Measurements from ENCODE around the gene MIF4GD. TPM values are rescaled to one million over a fixed set of nuclear protein-coding genes. Genes with fewer than 3 reads are reported as not detected.

The MIF4GD gene
- total RNA-seq, 1 donor from 2014 or later, result 11.9 TPM

DNA sequence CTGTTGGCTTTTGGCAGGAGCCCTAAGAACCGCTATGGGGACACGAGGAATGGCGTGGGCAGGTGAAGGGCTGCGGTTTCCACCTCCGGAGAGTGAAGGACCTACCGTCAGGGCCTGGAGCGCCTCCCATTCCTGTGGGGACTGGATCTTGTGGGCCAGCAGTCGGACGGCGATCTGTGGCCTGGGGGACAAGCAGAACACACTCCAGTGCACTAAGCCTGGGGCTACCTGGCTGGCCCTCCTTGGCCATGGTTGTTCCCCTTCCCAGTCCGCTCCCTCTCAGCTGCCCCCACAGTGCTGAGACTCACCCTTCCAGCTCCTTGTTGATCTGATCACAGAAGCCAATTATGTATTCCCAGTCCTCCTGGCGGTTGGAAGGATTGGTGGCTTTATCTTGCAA, 24.6 kb downstream of the MIF4GD start:
- TF ChIP-seq, protein P1, sequence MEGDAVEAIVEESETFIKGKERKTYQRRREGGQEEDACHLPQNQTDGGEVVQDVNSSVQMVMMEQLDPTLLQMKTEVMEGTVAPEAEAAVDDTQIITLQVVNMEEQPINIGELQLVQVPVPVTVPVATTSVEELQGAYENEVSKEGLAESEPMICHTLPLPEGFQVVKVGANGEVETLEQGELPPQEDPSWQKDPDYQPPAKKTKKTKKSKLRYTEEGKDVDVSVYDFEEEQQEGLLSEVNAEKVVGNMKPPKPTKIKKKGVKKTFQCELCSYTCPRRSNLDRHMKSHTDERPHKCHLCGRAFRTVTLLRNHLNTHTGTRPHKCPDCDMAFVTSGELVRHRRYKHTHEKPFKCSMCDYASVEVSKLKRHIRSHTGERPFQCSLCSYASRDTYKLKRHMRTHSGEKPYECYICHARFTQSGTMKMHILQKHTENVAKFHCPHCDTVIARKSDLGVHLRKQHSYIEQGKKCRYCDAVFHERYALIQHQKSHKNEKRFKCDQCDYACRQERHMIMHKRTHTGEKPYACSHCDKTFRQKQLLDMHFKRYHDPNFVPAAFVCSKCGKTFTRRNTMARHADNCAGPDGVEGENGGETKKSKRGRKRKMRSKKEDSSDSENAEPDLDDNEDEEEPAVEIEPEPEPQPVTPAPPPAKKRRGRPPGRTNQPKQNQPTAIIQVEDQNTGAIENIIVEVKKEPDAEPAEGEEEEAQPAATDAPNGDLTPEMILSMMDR (conservative IDR thresholded peaks at IDR 0.05), result no peak
- no peak overlapping the region for H3K27ac Mint-ChIP-seq
- no peaks in the 10 kb centered on the region for H3K9me3 Mint-ChIP-seq
- H3K36me3 Mint-ChIP-seq, result peaks cover 3% of the 10 kb centered on the region
- DNase-seq (ENCODE audit: extremely low spot score, unreplicated experiment), result no peak
- H3K4me1 Mint-ChIP-seq (ENCODE audit: unreplicated experiment), result peaks cover 9% of the 10 kb centered on the region
- no peaks in the 10 kb centered on the region for H3K27me3 Mint-ChIP-seq
- H3K4me3 Mint-ChIP-seq, result no peak overlapping the region

DNA sequence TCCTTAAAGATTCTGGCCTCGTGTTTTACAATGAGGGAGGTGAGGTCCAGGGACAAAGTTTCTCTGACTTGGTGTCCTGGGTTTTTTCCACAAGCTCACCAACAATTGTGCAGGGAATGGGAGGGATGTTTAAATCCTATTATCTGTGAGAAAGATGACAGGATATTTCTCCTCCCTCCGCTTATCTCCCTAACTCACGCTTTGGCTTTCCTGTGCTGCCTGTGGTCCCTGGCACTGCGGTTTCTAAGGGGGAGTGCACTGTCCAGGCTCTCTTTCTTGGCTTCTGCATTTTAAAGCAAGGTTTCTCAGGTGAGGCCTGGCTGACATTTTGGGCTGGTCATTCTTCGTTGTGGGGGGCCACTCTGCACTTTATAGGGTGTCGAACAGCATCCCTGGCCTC, 26.0 kb downstream of the MIF4GD start:
- TF ChIP-seq, protein P1 (conservative IDR thresholded peaks at IDR 0.05), result no peak
- no peaks in the 10 kb centered on the region for H3K9me3 Mint-ChIP-seq
- peaks cover 3% of the 10 kb centered on the region for H3K36me3 Mint-ChIP-seq
- H3K27me3 Mint-ChIP-seq, result no peaks in the 10 kb centered on the region
- peaks cover 6% of the 10 kb centered on the region for H3K4me1 Mint-ChIP-seq (ENCODE audit: unreplicated experiment)
- H3K4me3 Mint-ChIP-seq, result no peak overlapping the region
- no peak overlapping the region for H3K27ac Mint-ChIP-seq
- no peak for DNase-seq (ENCODE audit: extremely low spot score, unreplicated experiment)

DNA sequence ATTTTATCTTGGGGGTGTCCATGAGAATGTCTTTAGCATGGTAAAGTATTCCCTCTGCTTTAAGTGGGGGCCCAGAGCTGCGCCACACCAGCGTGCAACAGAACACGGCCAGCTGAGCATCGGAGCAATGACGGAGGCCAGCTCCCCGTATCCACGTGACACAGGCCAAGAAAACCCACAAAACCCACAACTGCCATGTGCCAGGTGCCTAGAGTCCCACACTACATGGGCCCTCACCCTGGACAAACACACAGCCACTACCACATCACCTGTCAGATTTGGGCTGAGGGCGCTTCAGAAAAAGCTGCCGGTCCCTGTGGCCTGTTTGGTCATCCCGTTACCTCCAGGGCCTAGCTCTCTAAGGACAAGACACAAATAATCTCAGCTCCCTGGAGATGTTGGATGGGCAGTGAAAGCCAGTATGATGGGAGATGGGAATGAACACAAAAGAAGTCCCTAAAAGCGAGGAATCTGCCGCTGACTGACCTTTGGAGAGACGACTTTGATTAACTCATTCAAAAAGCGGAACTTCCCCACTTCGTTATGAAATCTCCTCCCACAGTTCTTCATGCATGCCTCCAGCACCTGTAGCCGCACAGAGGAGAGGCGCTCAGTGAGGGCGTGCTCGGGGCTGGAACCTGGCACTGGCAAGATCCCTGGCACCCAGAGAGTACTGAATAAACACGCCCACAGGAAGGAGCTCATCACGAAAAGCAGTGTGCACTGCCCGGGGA, 26.7 kb downstream of the MIF4GD start:
- Mint-ChIP-seq H3K27me3 (no peaks in the 10 kb centered on the region), H3K36me3 (peaks cover 3% of the 10 kb centered on the region), H3K9me3 (no peaks in the 10 kb centered on the region), H3K4me3 (no peak overlapping the region), H3K27ac (no peak overlapping the region), H3K4me1 (ENCODE audit: unreplicated experiment) (no peaks in the 10 kb centered on the region)
- no peak for DNase-seq (ENCODE audit: extremely low spot score, unreplicated experiment)
- TF ChIP-seq, protein P1 (conservative IDR thresholded peaks at IDR 0.05), result no peak

DNA sequence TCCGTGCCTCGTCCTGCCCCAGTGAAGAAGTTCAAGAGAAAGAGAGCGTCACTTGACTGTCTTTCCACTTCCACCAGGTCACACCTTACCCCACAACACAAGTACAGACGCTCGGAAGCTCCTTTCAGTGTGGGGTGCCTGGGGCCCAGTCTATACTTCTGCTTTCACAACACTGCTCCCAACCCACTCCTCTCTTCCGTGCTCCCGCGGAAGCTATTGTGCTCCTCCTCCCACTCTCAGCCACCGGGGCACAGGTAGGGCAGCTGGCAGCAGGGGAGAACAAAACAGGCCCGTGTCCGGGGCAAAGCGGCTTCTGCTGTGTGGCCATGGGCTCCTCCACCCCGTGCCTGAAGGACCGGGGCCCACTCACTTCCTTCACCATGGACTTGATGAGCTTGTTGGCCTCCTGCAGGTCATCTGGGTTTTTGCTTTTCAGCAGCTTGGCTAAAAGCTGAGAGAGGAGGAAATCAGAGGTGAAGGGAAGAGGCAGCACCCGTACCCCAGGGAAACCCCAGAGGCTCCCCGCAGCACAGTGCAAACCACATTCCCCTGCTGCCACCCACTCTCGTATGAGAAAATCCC, 28.5 kb downstream of the MIF4GD start:
- H3K27me3 Mint-ChIP-seq, result no peaks in the 10 kb centered on the region
- no peak for DNase-seq (ENCODE audit: extremely low spot score, unreplicated experiment)
- H3K27ac Mint-ChIP-seq, result no peak overlapping the region
- peaks cover 9% of the 10 kb centered on the region for H3K36me3 Mint-ChIP-seq
- TF ChIP-seq, protein P1 (conservative IDR thresholded peaks at IDR 0.05), result no peak
- H3K9me3 Mint-ChIP-seq, result no peaks in the 10 kb centered on the region
- H3K4me1 Mint-ChIP-seq (ENCODE audit: unreplicated experiment), result peaks cover 5% of the 10 kb centered on the region
- H3K4me3 Mint-ChIP-seq, result no peak overlapping the region

DNA sequence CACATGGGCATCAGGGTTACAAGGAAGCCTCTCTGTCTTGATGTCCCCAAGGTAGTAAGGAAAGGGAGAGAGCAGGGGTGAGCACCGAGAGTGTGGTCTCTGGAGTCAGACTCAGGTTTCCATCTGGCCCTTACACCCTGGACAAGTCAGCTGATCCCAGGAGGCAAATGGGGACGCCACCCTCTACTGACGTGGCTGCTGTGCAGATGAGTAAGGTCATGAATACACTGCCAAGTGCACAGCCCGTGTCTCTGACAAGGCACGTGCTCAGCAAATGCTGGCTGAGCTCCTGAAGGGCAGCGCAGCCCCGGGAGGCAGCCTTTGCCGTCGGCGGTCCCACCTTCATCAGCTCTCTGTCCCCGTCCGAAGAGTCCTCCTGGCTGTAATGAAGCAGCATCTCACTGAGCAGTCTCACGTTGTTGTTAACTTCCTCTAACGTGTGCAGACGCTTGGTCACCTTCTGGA, 29.0 kb downstream of the MIF4GD start:
- no peak for DNase-seq (ENCODE audit: extremely low spot score, unreplicated experiment)
- TF ChIP-seq, protein P1 (conservative IDR thresholded peaks at IDR 0.05), result no peak
- Mint-ChIP-seq H3K27me3 (no peaks in the 10 kb centered on the region), H3K27ac (peak overlapping the region; percentile 47), H3K9me3 (no peaks in the 10 kb centered on the region), H3K36me3 (peaks cover 9% of the 10 kb centered on the region), H3K4me1 (ENCODE audit: unreplicated experiment) (peaks cover 5% of the 10 kb centered on the region), H3K4me3 (no peak overlapping the region)

All from type B pancreatic cell (in vitro differentiated cells).